ENCODE results near the gene ATF6B.

DNA sequence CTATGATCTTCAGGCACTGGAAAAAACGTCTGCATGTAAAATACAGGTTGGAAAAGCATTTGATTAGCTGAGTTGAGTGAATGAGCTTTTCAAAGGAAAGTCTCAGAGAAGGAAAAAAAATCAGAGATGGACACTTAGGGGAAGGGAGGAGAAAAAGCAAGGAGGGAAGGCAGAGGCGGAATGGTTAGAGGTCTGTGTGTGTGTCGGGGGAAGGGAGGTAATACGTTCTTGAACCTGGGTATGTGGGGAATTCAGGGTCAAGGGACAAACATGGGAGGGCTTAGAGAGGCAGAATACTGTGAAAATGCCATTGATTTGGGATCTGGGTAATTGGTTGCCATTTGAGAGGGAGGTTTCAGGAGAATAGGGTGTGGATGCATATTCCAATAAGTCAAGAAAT, 18.6 kb upstream of the ATF6B start:
- TF ChIP-seq, protein P1, sequence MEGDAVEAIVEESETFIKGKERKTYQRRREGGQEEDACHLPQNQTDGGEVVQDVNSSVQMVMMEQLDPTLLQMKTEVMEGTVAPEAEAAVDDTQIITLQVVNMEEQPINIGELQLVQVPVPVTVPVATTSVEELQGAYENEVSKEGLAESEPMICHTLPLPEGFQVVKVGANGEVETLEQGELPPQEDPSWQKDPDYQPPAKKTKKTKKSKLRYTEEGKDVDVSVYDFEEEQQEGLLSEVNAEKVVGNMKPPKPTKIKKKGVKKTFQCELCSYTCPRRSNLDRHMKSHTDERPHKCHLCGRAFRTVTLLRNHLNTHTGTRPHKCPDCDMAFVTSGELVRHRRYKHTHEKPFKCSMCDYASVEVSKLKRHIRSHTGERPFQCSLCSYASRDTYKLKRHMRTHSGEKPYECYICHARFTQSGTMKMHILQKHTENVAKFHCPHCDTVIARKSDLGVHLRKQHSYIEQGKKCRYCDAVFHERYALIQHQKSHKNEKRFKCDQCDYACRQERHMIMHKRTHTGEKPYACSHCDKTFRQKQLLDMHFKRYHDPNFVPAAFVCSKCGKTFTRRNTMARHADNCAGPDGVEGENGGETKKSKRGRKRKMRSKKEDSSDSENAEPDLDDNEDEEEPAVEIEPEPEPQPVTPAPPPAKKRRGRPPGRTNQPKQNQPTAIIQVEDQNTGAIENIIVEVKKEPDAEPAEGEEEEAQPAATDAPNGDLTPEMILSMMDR (IDR thresholded peaks at IDR 0.05) = no peak
- TF ChIP-seq POLR2A (IDR thresholded peaks at IDR 0.05) = no peak
- TF ChIP-seq EP300 (IDR thresholded peaks at IDR 0.05) = no peak
- no peak for TF ChIP-seq POLR2AphosphoS5 (IDR thresholded peaks at IDR 0.05)

Measured in stomach (tissue), 4 donors.